Measurements from ENCODE around the gene RAB28. TPM values are rescaled to one million over a fixed set of nuclear protein-coding genes. Genes with fewer than 3 reads are reported as not detected.
A peak's percentile ranks its signal among the peaks of the same experiment; 100 is the strongest.

The RAB28 gene
- total and polyA plus RNA-seq, 12 donors, result 9.7 to 23.1 (median 15.3) TPM

GRCh38 chr4:13529128-13529919 lies 45.2 kb upstream of the RAB28 start:
- Histone ChIP-seq H3K36me3 (replicated peaks in 1 of 2) (no peaks in the 10 kb centered on the region), H3K9me3 (replicated peaks in 1 of 3) (no peaks in the 10 kb centered on the region), H3K4me3 (no peak overlapping the region), H3K27me3 (peaks cover 88% of the 10 kb centered on the region), H3K27ac (no peak overlapping the region), H3K4me1 (replicated peaks in 1 of 2) (no peaks in the 10 kb centered on the region)
- intact Hi-C loops (cut with DNase I), result no loop called here
- 9 to 13% (median 10%) methylated on average over 22 to 37 of the region's 37 CpGs for WGBS, 4 donors
- peak in 1 of 7 donors; percentile 37 for DNase-seq
- no peak for TF ChIP-seq POLR2A (IDR thresholded peaks at IDR 0.05)

- WGBS, 4 donors, result 6 to 9% (median 8%) methylated on average over 4 to 5 of the region's 5 CpGs
- peaks cover 88% of the 10 kb centered on the region for H3K27me3 ChIP-seq
Observed at GRCh38 chr4:13528821-13529127, 44.6 kb upstream of the RAB28 start.

GRCh38 chr4:13527981-13528820 lies 44.1 kb upstream of the RAB28 start:
- peak in 1 of 7 donors; percentile 27 for DNase-seq
- 5 to 9% (median 7%) methylated on average over 18 to 35 of the region's 35 CpGs for WGBS, 4 donors
- peaks cover 91% of the 10 kb centered on the region for H3K27me3 ChIP-seq

More at GRCh38 chr4:13528821-13529127, 44.6 kb upstream of the RAB28 start:
- H3K27ac ChIP-seq, result no peak overlapping the region
- H3K4me3 ChIP-seq, result no peak overlapping the region
- TF ChIP-seq POLR2A (IDR thresholded peaks at IDR 0.05), result no peak
- no peaks in the 10 kb centered on the region for H3K36me3 ChIP-seq (replicated peaks in 1 of 2)
- H3K4me1 ChIP-seq (replicated peaks in 1 of 2), result no peaks in the 10 kb centered on the region
- no peaks in the 10 kb centered on the region for H3K9me3 ChIP-seq (replicated peaks in 1 of 3)
- intact Hi-C loops (cut with DNase I), result no loop called here
- DNase-seq, result no peak

GRCh38 chr4:13527192-13527980 lies 43.2 kb upstream of the RAB28 start:
- H3K9me3 ChIP-seq (replicated peaks in 1 of 3), result no peaks in the 10 kb centered on the region
- intact Hi-C loops (cut with DNase I), result no loop called here
- 4 to 10% (median 7%) methylated on average over 18 to 46 of the region's 46 CpGs for WGBS, 4 donors
- peak in 1 of 7 donors; percentile 23 for DNase-seq
- no peaks in the 10 kb centered on the region for H3K36me3 ChIP-seq (replicated peaks in 1 of 2)
- H3K4me3 ChIP-seq, result no peak overlapping the region
- TF ChIP-seq CTCF (IDR thresholded peaks at IDR 0.05) (no peak), POLR2A (IDR thresholded peaks at IDR 0.05) (no peak)
- no peak overlapping the region for H3K27ac ChIP-seq
- peaks cover 97% of the 10 kb centered on the region for H3K27me3 ChIP-seq
- H3K4me1 ChIP-seq (replicated peaks in 1 of 2), result no peaks in the 10 kb centered on the region

More at GRCh38 chr4:13527981-13528820, 44.1 kb upstream of the RAB28 start:
- no peak overlapping the region for H3K27ac ChIP-seq
- H3K4me1 ChIP-seq (replicated peaks in 1 of 2), result no peaks in the 10 kb centered on the region
- H3K9me3 ChIP-seq (replicated peaks in 1 of 3), result no peaks in the 10 kb centered on the region
- intact Hi-C loops (cut with DNase I), result no loop called here
- no peaks in the 10 kb centered on the region for H3K36me3 ChIP-seq (replicated peaks in 1 of 2)
- no peak overlapping the region for H3K4me3 ChIP-seq
- TF ChIP-seq CTCF (IDR thresholded peaks at IDR 0.05), result no peak
- TF ChIP-seq POLR2A (IDR thresholded peaks at IDR 0.05), result no peak

GRCh38 chr4:13526658-13527057 lies 42.5 kb upstream of the RAB28 start:
- no peaks in the 10 kb centered on the region for H3K36me3 ChIP-seq (replicated peaks in 1 of 2)
- TF ChIP-seq CTCF (IDR thresholded peaks at IDR 0.05) (no peak), POLR2A (IDR thresholded peaks at IDR 0.05) (no peak)
- no peaks in the 10 kb centered on the region for H3K9me3 ChIP-seq (replicated peaks in 1 of 3)
- H3K4me3 ChIP-seq, result no peak overlapping the region
- intact Hi-C loops (cut with DNase I), result no loop called here
- no peak for DNase-seq
- H3K27ac ChIP-seq, result no peak overlapping the region
- peaks cover 97% of the 10 kb centered on the region for H3K27me3 ChIP-seq
- H3K4me1 ChIP-seq (replicated peaks in 1 of 2), result no peaks in the 10 kb centered on the region
- WGBS, 4 donors, result 29 to 47% (median 37%) methylated on average over 3 of the region's 3 CpGs

Measured in adrenal gland (tissue), 12 donors.